ENCODE measurements around the gene TRIM44. TPM values are rescaled to one million over a fixed set of nuclear protein-coding genes. Genes with fewer than 3 reads are reported as not detected.

The TRIM44 gene
- polyA plus RNA-seq, 2 of the 4 experiments (the other 2 are of a cell fraction) = 19.3 to 70.4 TPM

GRCh38 chr11:35629914-35630313 is 32.7 kb upstream of the TRIM44 start:
- Histone ChIP-seq H3K4me1 (peaks cover 35% of the 10 kb centered on the region), H3K9me3 (no peaks in the 10 kb centered on the region), H3K4me2 (peak overlapping the region; percentile 53), H3K4me3 (no peak overlapping the region), H3K27ac (peak overlapping the region; percentile 57 to 69; a peak in 5 of 6 replicates)
- ATAC-seq (peak; percentile 87 to 92), DNase-seq (ENCODE audit: low read depth in 1 of 2, low spot score in 1 of 2) (peak; percentile 59 to 85), FAIRE-seq (peak; percentile 49)
- CTCF ChIA-PET = interaction anchor here (2.1 kb wide), 1 partner anchor 14 kb away, joined by 6 read pairs; no protein-coding TSS in a partner anchor
- WGBS (ENCODE audit: missing lambda C conversion rate) = 2% methylated on average over 6 of the region's 6 CpGs
- POLR2A ChIA-PET = interaction anchor here (0.7 kb wide), 1 partner anchor 33 kb away, joined by 3 read pairs; the partner anchor contains the start of gene TRIM44
- no peak for TF ChIP-seq NPAS2 (CRISPR knock-in tag; IDR thresholded peaks at IDR 0.05; ENCODE audit: borderline replicate concordance)
- no peak for TF ChIP-seq ESRRA (IDR thresholded peaks at IDR 0.05; ENCODE audit: borderline replicate concordance, low read length)
- no peak for TF ChIP-seq HDAC2 (IDR thresholded peaks at IDR 0.05)
- no peak for TF ChIP-seq USF2 (IDR thresholded peaks at IDR 0.05)
- peak; percentile 93 for TF ChIP-seq FOSL2 (IDR thresholded peaks at IDR 0.05)
- peak; percentile 93 for TF ChIP-seq FOSL2 (CRISPR knock-in tag; IDR thresholded peaks at IDR 0.05)
- no peak for TF ChIP-seq ZFP36 (IDR thresholded peaks at IDR 0.05; ENCODE audit: borderline replicate concordance, partially characterized antibody)
- no peak for TF ChIP-seq FOSB (CRISPR knock-in tag; IDR thresholded peaks at IDR 0.05)
- no peak for TF ChIP-seq E2F6 (IDR thresholded peaks at IDR 0.05; ENCODE audit: borderline replicate concordance, low read depth)
- TF ChIP-seq CBX8 (IDR thresholded peaks at IDR 0.05) = no peak
- no peak for TF ChIP-seq HOXB13 (CRISPR knock-in tag; IDR thresholded peaks at IDR 0.05; ENCODE audit: low read depth)
- no peak for TF ChIP-seq ATOH8 (CRISPR knock-in tag; IDR thresholded peaks at IDR 0.05; ENCODE audit: low read depth)
- TF ChIP-seq SMC3 (IDR thresholded peaks at IDR 0.05) = no peak
- TF ChIP-seq JUN (IDR thresholded peaks at IDR 0.05) = peak in 1 of 2 experiments; percentile 57; a peak in 3 of 5 replicates
- peak; percentile 88 for TF ChIP-seq JUNB (IDR thresholded peaks at IDR 0.05)
- TF ChIP-seq TP53 (CRISPR knock-in tag; IDR thresholded peaks at IDR 0.05) = no peak
- TF ChIP-seq REST (IDR thresholded peaks at IDR 0.05) = no peak
- TF ChIP-seq CBX2 (IDR thresholded peaks at IDR 0.05; ENCODE audit: borderline replicate concordance, low read depth) = no peak
- no peak for TF ChIP-seq ZC3H11A (IDR thresholded peaks at IDR 0.05)
- no peak for TF ChIP-seq TFCP2L1 (CRISPR knock-in tag; IDR thresholded peaks at IDR 0.05)
- no peak for TF ChIP-seq ZSCAN20 (CRISPR knock-in tag; IDR thresholded peaks at IDR 0.05)
- TF ChIP-seq POLR2A (IDR thresholded peaks at IDR 0.05; ENCODE audit: low read length) = no peak
- TF ChIP-seq CEBPB (IDR thresholded peaks at IDR 0.05) = no peak
- no peak for TF ChIP-seq PBX3 (IDR thresholded peaks at IDR 0.05)
- no peak for TF ChIP-seq MAZ (IDR thresholded peaks at IDR 0.05; ENCODE audit: borderline replicate concordance, low read depth, low read length)
- no peak for TF ChIP-seq KDM5A (IDR thresholded peaks at IDR 0.05)
- no peak for TF ChIP-seq ELK1 (IDR thresholded peaks at IDR 0.05; ENCODE audit: low read depth, low read length)
- TF ChIP-seq NR3C1 (IDR thresholded peaks at IDR 0.05) = no peak
- no peak for TF ChIP-seq ZNF302 (CRISPR knock-in tag; IDR thresholded peaks at IDR 0.05)
- TF ChIP-seq RARB (CRISPR knock-in tag; IDR thresholded peaks at IDR 0.05) = no peak
- peak in 1 of 2 experiments; percentile 40; a peak in 2 of 5 replicates for TF ChIP-seq EP300 (IDR thresholded peaks at IDR 0.05)
- no peak for TF ChIP-seq RFX5 (IDR thresholded peaks at IDR 0.05)
- no peak for TF ChIP-seq FOXS1 (CRISPR knock-in tag; IDR thresholded peaks at IDR 0.05)
- TF ChIP-seq RNF2 (IDR thresholded peaks at IDR 0.05; ENCODE audit: borderline replicate concordance, low read depth) = no peak
- TF ChIP-seq MAFK (IDR thresholded peaks at IDR 0.05; ENCODE audit: partially characterized antibody) = no peak

All from A549 (cell line).